Cardiac muscle cell (in vitro differentiated cells and primary cell): ENCODE results near the gene ZNF365. TPM values are rescaled to one million over a fixed set of nuclear protein-coding genes. Genes with fewer than 3 reads are reported as not detected.
"Not testable (repeated sequence)": the region's sequence is repeated elsewhere in the genome, so short reads cannot be mapped to it uniquely, and the experiment has no call there.

ENCODE experiments used
- DNase-seq, 2 donors: peaks; one replicate each; pipeline versions ENCODE4 v3.0.0 to v3.0.0-alpha.2; 2010 to 2017; ENCODE audit warnings: low read depth in 1 of 2, low spot score in 1 of 2
- H3K27ac ChIP-seq: fragments of 200-600 bp; sonication (generic); 2 replicates; pipeline ENCODE4 v1.5.1; 2016
- H3K27me3 ChIP-seq: fragments of 200-600 bp; sonication (generic); 2 replicates; pipeline ENCODE4 v1.6.0; 2016; ENCODE audit warnings: control low read depth
- H3K36me3 ChIP-seq: fragments of 200-600 bp; sonication (generic); 2 replicates; pipeline ENCODE4 v1.5.1; 2016; ENCODE audit warnings: control low read depth
- H3K4me1 ChIP-seq: fragments of 200-600 bp; sonication (generic); 2 replicates; pipeline ENCODE4 v1.8.1; 2017; ENCODE audit warnings: low read depth, mild to moderate bottlenecking, mixed run types
- H3K4me3 ChIP-seq: fragments of 200-600 bp; sonication (generic); 2 replicates; pipeline ENCODE4 v1.5.1; 2016; ENCODE audit warnings: mild to moderate bottlenecking
- H3K9me3 ChIP-seq: fragments of 200-600 bp; sonication (generic); 2 replicates; pipeline ENCODE4 v1.5.1; 2017; ENCODE audit warnings: low read depth, mild to moderate bottlenecking, control low read depth
- polyA plus RNA-seq: library from polyadenylated mRNA; unstranded; fragments of >200 nt; fragmentation: Nextera tagmentation; extraction: Ambion mirVana; gene quantifications from 2 replicates; pipeline ENCODE4 v1.2.1, GENCODE V29; 2016
- total RNA-seq: library from RNA; depleted of rRNA; stranded (reverse); fragments of >200 nt; gene quantifications from 2 replicates; pipeline ENCODE4 v1.2.3, GENCODE V29; 2016
- TF ChIP-seq, protein P1 (sequence below): IDR thresholded peaks from 2 replicates; pipeline ENCODE4 v1.5.1; 2012; ENCODE audit warnings: low read depth, mild to moderate bottlenecking, low read length

Gene ZNF365
- total and polyA plus RNA-seq, 2 experiments from 2014 or later = not detected

DNA sequence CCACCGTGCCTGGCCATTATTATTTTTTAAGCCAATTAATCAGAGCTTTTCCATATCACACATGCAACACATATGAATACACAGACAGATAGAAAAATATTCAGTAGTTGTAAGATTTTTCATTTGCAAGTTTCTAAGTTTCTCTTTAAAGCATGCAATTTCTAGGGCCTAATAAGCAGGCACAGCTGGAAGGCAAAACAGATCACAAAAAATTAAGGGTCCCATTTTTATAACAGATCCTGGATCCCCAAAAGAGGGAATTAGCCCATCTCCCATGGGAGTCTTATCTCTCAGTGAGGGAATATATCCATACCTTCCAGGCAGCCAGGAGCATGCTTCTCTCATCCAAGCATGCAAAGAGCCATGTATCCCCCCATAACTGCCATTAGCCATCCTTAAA is 31.2 kb upstream of the ZNF365 start:
- TF ChIP-seq, protein P1, sequence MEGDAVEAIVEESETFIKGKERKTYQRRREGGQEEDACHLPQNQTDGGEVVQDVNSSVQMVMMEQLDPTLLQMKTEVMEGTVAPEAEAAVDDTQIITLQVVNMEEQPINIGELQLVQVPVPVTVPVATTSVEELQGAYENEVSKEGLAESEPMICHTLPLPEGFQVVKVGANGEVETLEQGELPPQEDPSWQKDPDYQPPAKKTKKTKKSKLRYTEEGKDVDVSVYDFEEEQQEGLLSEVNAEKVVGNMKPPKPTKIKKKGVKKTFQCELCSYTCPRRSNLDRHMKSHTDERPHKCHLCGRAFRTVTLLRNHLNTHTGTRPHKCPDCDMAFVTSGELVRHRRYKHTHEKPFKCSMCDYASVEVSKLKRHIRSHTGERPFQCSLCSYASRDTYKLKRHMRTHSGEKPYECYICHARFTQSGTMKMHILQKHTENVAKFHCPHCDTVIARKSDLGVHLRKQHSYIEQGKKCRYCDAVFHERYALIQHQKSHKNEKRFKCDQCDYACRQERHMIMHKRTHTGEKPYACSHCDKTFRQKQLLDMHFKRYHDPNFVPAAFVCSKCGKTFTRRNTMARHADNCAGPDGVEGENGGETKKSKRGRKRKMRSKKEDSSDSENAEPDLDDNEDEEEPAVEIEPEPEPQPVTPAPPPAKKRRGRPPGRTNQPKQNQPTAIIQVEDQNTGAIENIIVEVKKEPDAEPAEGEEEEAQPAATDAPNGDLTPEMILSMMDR = no peak
- no peak for DNase-seq
- no peaks in the 10 kb centered on the region for H3K36me3 ChIP-seq
- H3K4me3 ChIP-seq = no peak overlapping the region
- H3K4me1 ChIP-seq = no peaks in the 10 kb centered on the region
- H3K27me3 ChIP-seq = no peaks in the 10 kb centered on the region
- no peaks in the 10 kb centered on the region for H3K9me3 ChIP-seq
- H3K27ac ChIP-seq = no peak overlapping the region

DNA sequence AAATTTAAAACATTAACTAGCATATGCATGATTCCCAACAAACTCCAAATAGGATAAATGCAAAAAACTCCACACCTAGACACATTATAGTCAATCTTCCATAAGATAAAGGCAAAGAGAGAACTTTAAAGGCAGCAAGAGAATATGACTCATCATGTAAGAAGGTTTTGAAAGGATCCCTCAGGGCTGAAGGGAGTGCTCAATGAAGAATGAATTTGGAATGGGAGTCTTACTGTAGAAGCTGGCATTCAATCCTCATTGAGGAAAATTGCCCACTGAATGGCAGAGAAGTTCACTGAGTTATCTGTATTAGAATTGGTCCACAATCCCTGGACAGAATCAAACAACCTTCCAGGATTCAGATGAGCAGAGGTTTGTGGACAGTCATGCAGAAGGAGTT is 26.1 kb upstream of the ZNF365 start:
- no peak overlapping the region for H3K4me3 ChIP-seq

DNA sequence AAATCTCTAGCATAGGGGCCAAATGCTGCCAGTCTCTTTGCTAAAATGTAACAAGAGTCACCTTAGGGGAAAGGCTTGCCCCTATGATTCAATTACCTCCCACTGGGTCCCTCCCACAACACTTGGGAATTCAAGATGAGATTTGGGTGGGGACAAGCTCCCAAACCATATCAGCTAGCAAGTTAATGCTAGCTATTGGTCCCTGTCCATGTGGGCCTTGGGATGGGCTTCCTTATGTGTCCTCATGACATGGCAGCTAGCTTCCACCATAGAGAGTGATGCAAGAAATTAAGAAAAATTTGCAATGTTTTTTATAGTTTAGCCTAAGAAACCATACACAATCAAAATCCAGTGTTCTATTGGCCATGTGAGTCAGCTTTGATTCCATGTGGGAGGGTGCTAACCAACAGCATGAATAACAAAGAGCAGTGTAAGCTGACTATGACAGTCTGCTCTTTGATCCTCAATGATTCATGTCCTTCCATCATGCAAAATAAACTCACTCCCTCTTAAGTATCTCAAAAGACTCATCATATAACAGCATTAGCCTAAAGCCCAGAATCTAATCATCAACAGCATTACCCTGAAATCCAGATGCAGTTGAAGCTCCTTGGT is 21.7 kb upstream of the ZNF365 start:
- no peaks in the 10 kb centered on the region for H3K36me3 ChIP-seq
- no peak for DNase-seq
- TF ChIP-seq, protein P1 = no peak
- no peaks in the 10 kb centered on the region for H3K9me3 ChIP-seq
- no peak overlapping the region for H3K4me3 ChIP-seq
- H3K27me3 ChIP-seq = no peaks in the 10 kb centered on the region
- no peaks in the 10 kb centered on the region for H3K4me1 ChIP-seq
- H3K27ac ChIP-seq = no peak overlapping the region

More for the DNA sequence above, 26.1 kb upstream of the ZNF365 start:
- Histone ChIP-seq H3K36me3 (no peaks in the 10 kb centered on the region), H3K9me3 (no peaks in the 10 kb centered on the region), H3K4me1 (no peaks in the 10 kb centered on the region), H3K27me3 (no peaks in the 10 kb centered on the region), H3K27ac (no peak overlapping the region)
- TF ChIP-seq, protein P1 = no peak
- DNase-seq = no peak

DNA sequence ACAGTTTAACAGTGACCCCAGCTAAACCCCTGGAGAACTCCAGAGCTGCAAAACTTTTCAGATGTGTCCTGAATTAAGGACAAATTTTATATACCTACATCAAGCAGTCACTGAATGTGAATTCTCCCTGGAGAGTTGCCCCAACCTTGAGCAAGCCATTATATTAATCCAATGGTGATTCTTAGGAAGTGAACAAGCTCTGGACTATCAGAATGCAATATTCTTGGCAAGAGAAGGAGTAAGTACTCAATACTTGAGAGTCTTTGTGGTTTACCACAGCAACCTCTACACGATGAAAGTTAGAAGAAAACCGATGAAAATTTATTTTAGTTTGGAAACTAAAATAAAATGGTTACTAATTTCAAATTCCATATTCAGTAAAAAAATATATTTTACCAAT is 19.3 kb upstream of the ZNF365 start:
- Histone ChIP-seq H3K4me3 (no peak overlapping the region), H3K9me3 (no peaks in the 10 kb centered on the region), H3K4me1 (no peaks in the 10 kb centered on the region), H3K27me3 (no peaks in the 10 kb centered on the region), H3K36me3 (no peaks in the 10 kb centered on the region), H3K27ac (no peak overlapping the region)
- peak in 1 of 2 donors; percentile 10 for DNase-seq
- TF ChIP-seq, protein P1 = no peak

DNA sequence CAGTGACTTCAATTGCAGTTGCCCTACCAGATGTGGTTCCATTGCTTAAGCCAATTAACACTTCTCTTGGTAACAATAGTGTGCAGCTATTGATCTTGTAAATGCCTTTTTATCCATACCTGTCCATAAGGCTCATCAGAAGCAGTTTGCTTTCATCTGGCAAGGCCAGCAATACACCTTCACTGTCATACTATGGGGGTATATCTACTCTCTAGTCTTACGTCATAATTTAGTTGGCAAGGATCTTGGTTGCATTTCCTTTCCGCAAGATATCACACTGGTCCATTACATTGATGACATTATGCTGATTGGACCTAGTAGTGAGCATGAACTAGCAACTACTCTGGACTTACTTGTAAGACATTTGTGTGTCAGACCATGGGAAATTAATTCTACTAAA is 17.7 kb upstream of the ZNF365 start:
- TF ChIP-seq, protein P1 = no peak
- Histone ChIP-seq H3K4me1 (no peaks in the 10 kb centered on the region), H3K27ac (no peak overlapping the region), H3K9me3 (no peaks in the 10 kb centered on the region), H3K27me3 (no peaks in the 10 kb centered on the region), H3K36me3 (no peaks in the 10 kb centered on the region), H3K4me3 (no peak overlapping the region)
- no peak for DNase-seq

DNA sequence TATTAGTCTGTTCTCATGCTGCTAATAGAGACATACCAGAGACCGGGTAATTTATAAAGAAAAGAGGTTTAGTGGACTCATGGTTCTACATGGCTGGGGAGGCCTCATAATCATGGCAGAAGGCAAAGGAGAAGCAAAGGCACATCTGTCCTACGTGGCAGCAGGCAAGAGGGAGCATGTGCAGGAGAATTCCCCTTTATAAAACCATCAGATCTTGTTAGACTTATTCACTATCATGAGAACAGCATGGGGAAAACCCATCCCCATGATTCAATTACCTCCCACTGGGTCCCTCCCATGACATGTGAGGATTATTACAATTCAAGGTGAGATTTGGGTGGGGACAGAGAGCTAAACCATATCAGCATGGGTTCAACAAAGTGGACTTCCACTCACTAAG is 16.0 kb upstream of the ZNF365 start:
- not testable (repeated sequence) for H3K36me3 ChIP-seq, H3K27me3 ChIP-seq, H3K9me3 ChIP-seq, H3K4me1 ChIP-seq, DNase-seq, H3K27ac ChIP-seq, H3K4me3 ChIP-seq
